Sigmoid colon (tissue), 4 donors: Measurements from ENCODE around the gene AUTS2.

Experiments used
- CTCF ChIP-seq, 4 experiments: fragments of 450-650 bp in 3 of 4; fragments of 200-600 bp in 1 of 4; IDR thresholded peaks; one replicate each; pipeline ENCODE4 v1.5.1; 2016 to 2019; ENCODE audit warnings: antibody characterized with exemption in 4 of 4, mild to moderate bottlenecking in 3 of 4, moderate library complexity in 2 of 4
- POLR2AphosphoS5 ChIP-seq, 4 donors: sonication (generic); formaldehyde crosslinking; IDR thresholded peaks; one replicate each; pipeline ENCODE4 v1.6.1; 2017; ENCODE audit warnings: antibody characterized with exemption in 4 of 4

- no peak for TF ChIP-seq CTCF (IDR thresholded peaks at IDR 0.05)
- no peak for TF ChIP-seq POLR2AphosphoS5 (IDR thresholded peaks at IDR 0.05)
Observed at GRCh38 chr7:70634610-70635068, 1036.4 kb downstream of the AUTS2 start.
